Measurements from ENCODE around the gene BRMS1L.

The BRMS1L gene

DNA sequence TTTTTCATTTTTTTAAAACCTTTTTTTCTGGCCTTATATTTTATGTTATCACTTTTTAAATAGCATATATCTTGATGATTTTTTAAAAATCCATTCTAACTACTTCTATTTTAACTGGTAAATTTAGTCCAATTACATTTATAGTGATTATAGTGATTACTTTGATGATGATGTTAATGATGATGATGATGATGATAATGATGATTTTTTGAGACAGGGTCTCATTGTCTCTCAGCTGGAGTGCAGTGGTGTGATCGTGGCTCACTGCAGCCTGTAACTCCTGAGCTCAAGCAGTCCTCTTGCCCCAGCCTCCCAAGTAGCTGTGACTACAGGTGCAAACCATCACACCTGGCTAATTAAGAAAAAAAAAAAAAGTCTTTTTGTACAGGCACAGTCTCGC is 27.1 kb downstream of the BRMS1L start:
- ATAC-seq (ENCODE audit: insufficient read depth, low read depth) = no peak
- Histone ChIP-seq H4K20me1 (ENCODE audit: insufficient read depth, low read length) (no peaks in the 10 kb centered on the region), H3K4me3 (ENCODE audit: low read depth in 1 of 2, low read length in 2 of 2) (no peak overlapping the region), H3K27me3 (ENCODE audit: insufficient read depth, low read length, poor library complexity) (no peaks in the 10 kb centered on the region), H3K27ac (ENCODE audit: low read length) (no peak overlapping the region), H3K36me3 (ENCODE audit: insufficient read depth, low read length) (peaks cover 26% of the 10 kb centered on the region), H3K9ac (ENCODE audit: low read depth, low read length) (no peak overlapping the region), H3K4me2 (ENCODE audit: insufficient read depth, low read length) (no peak overlapping the region), H3K4me1 (ENCODE audit: insufficient read depth, low read length) (no peaks in the 10 kb centered on the region), H3K79me2 (ENCODE audit: insufficient read depth, low read length) (0 out of 2 replicates have a peak, but pooled peaks cover 2% of the 10 kb centered on the region), H2AFZ (ENCODE audit: low read depth, low read length) (no peak overlapping the region), H3K9me3 (ENCODE audit: insufficient read depth, low read length, severe bottlenecking) (peaks cover 5% of the 10 kb centered on the region)
- DNase-seq = no peak
- no peak for TF ChIP-seq EZH2 (IDR thresholded peaks at IDR 0.05; ENCODE audit: borderline replicate concordance, low read depth, low read length, severe bottlenecking)
- no peak for TF ChIP-seq CTCF (IDR thresholded peaks at IDR 0.05; ENCODE audit: borderline replicate concordance, extremely low read depth, low read length, poor library complexity, severe bottlenecking)

DNA sequence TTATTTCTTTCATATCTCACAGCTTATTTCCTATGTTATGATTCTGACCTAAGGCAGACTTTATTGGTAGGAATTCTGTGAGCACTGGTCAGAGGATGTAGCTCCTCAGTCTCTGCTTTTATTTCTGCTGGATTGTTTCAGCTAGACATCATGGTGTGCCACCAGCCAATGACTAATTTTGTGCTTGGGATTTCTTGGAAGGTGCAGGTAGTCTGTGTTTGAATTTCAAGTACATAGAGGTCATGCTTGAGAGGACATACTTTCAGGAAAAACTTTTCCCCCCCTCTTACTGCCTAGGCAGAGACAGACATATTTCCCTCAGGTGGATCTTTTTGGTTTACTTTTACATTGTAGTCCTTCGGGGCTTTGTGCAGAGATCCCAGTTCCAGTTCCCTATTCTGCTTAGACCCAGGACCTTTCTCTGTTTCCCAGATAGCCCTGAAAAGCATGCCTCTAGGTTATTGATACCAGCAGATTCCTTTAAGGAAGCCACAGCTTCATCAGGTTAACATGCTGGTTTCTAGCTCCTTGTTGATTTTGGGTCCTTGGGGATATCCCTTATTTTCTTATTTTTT is 28.6 kb downstream of the BRMS1L start:
- H3K36me3 ChIP-seq (ENCODE audit: insufficient read depth, low read length) = peaks cover 38% of the 10 kb centered on the region
- H3K27me3 ChIP-seq (ENCODE audit: insufficient read depth, low read length, poor library complexity) = no peaks in the 10 kb centered on the region
- no peak for DNase-seq
- H2AFZ ChIP-seq (ENCODE audit: low read depth, low read length) = no peak overlapping the region
- no peak overlapping the region for H3K4me3 ChIP-seq (ENCODE audit: low read depth in 1 of 2, low read length in 2 of 2)
- H3K9me3 ChIP-seq (ENCODE audit: insufficient read depth, low read length, severe bottlenecking) = peaks cover 5% of the 10 kb centered on the region
- ATAC-seq (ENCODE audit: insufficient read depth, low read depth) = no peak
- TF ChIP-seq CTCF (IDR thresholded peaks at IDR 0.05; ENCODE audit: borderline replicate concordance, extremely low read depth, low read length, poor library complexity, severe bottlenecking) (no peak), EZH2 (IDR thresholded peaks at IDR 0.05; ENCODE audit: borderline replicate concordance, low read depth, low read length, severe bottlenecking) (no peak)
- H3K4me1 ChIP-seq (ENCODE audit: insufficient read depth, low read length) = no peaks in the 10 kb centered on the region
- no peak overlapping the region for H3K27ac ChIP-seq (ENCODE audit: low read length)
- no peak overlapping the region for H3K4me2 ChIP-seq (ENCODE audit: insufficient read depth, low read length)
- 0 out of 2 replicates have a peak, but pooled peaks cover 2% of the 10 kb centered on the region for H3K79me2 ChIP-seq (ENCODE audit: insufficient read depth, low read length)
- H4K20me1 ChIP-seq (ENCODE audit: insufficient read depth, low read length) = no peaks in the 10 kb centered on the region
- H3K9ac ChIP-seq (ENCODE audit: low read depth, low read length) = no peak overlapping the region

- Histone ChIP-seq H3K4me3 (ENCODE audit: low read depth in 1 of 2, low read length in 2 of 2) (no peak overlapping the region), H4K20me1 (ENCODE audit: insufficient read depth, low read length) (no peaks in the 10 kb centered on the region), H2AFZ (ENCODE audit: low read depth, low read length) (no peak overlapping the region), H3K27me3 (ENCODE audit: insufficient read depth, low read length, poor library complexity) (no peaks in the 10 kb centered on the region), H3K9ac (ENCODE audit: low read depth, low read length) (no peak overlapping the region), H3K27ac (ENCODE audit: low read length) (no peak overlapping the region), H3K79me2 (ENCODE audit: insufficient read depth, low read length) (0 out of 2 replicates have a peak, but pooled peaks cover 2% of the 10 kb centered on the region), H3K4me1 (ENCODE audit: insufficient read depth, low read length) (no peaks in the 10 kb centered on the region), H3K9me3 (ENCODE audit: insufficient read depth, low read length, severe bottlenecking) (peaks cover 5% of the 10 kb centered on the region), H3K4me2 (ENCODE audit: insufficient read depth, low read length) (no peak overlapping the region), H3K36me3 (ENCODE audit: insufficient read depth, low read length) (peaks cover 31% of the 10 kb centered on the region)
- no peak for TF ChIP-seq CTCF (IDR thresholded peaks at IDR 0.05; ENCODE audit: borderline replicate concordance, extremely low read depth, low read length, poor library complexity, severe bottlenecking)
- no peak for TF ChIP-seq EZH2 (IDR thresholded peaks at IDR 0.05; ENCODE audit: borderline replicate concordance, low read depth, low read length, severe bottlenecking)
- DNase-seq (no peak), ATAC-seq (ENCODE audit: insufficient read depth, low read depth) (no peak)
Measured at GRCh38 chr14:35855876-35856481, 29.8 kb downstream of the BRMS1L start.
